Tibial artery (tissue), 4 donors: ENCODE data around the gene KLB.

Experiments used
- DNase-seq, 2 donors: peaks; one replicate each; pipeline ENCODE4 v3.0.0-alpha.2; 2019
- H3K27ac ChIP-seq, 2 donors: fragments of 200-600 bp; sonication (generic) in 1 of 2; 1 replicate in 1 of 2; 2 replicates in 1 of 2; pipeline ENCODE4 v1.5.1; 2018 to 2019; ENCODE audit warnings: mild to moderate bottlenecking in 1 of 2
- H3K27me3 ChIP-seq, 2 donors: fragments of 200-600 bp; sonication (generic) in 1 of 2; one replicate each; pipeline versions ENCODE4 v1.5.1 to v1.6.0; 2016 to 2019
- H3K36me3 ChIP-seq, 3 donors: fragments of 200-600 bp; sonication (generic) in 2 of 3; one replicate each; pipeline ENCODE4 v1.5.1; 2016 to 2019; ENCODE audit warnings: mild to moderate bottlenecking in 2 of 3
- H3K4me1 ChIP-seq, 4 donors: fragments of 200-600 bp; sonication (generic) in 2 of 4; 1 replicate in 3 of 4; 2 replicates in 1 of 4; pipeline ENCODE4 v1.5.1; 2016 to 2019
- H3K4me3 ChIP-seq, 2 donors: fragments of 200-600 bp; sonication (generic) in 1 of 2; 1 replicate in 1 of 2; 2 replicates in 1 of 2; pipeline ENCODE4 v1.5.1; 2018 to 2019; ENCODE audit warnings: mild to moderate bottlenecking in 2 of 2
- H3K9me3 ChIP-seq, 3 donors: fragments of 200-600 bp; sonication (generic) in 1 of 3; one replicate each; pipeline ENCODE4 v1.5.1; 2016 to 2019
- CTCF ChIP-seq, 2 experiments: fragments of 200-600 bp in 1 of 2; fragments of 450-650 bp in 1 of 2; IDR thresholded peaks; one replicate each; pipeline ENCODE4 v1.5.1; 2017 to 2019; ENCODE audit warnings: antibody characterized with exemption in 2 of 2, mild to moderate bottlenecking in 1 of 2, moderate library complexity in 1 of 2
- intact Hi-C: fragments of 100-400 bp; cut with DNase I; formaldehyde crosslinking; loops from one replicate; pipeline ENCODE4 v1.15.0; 2023; ENCODE audit warnings: low total_unique reads

KLB gene

GRCh38 chr4:39446842-39447573 lies 40.3 kb downstream of the KLB start:
- Histone ChIP-seq H3K4me3 (peak overlapping the region; percentile 38 to 50), H3K4me1 (peaks cover 0 to 12% (median 8%) of the 10 kb centered on the region in 4 donors), H3K36me3 (peaks cover 7 to 36% (median 16%) of the 10 kb centered on the region in 3 donors), H3K9me3 (no peaks in the 10 kb centered on the region), H3K27ac (peak overlapping the region in 1 of 2 donors; percentile 20), H3K27me3 (no peaks in the 10 kb centered on the region)
- peak; percentile 49 to 75 for DNase-seq
- peak in 1 of 2 experiments; percentile 19 for TF ChIP-seq CTCF (IDR thresholded peaks at IDR 0.05)
- intact Hi-C loops: no loop called here

GRCh38 chr4:39450618-39451017 lies 43.9 kb downstream of the KLB start:
- Histone ChIP-seq H3K36me3 (peaks cover 43 to 72% (median 52%) of the 10 kb centered on the region in 3 donors), H3K27me3 (no peaks in the 10 kb centered on the region), H3K4me1 (peaks cover 0 to 16% (median 8%) of the 10 kb centered on the region in 4 donors), H3K9me3 (no peaks in the 10 kb centered on the region), H3K4me3 (no peak overlapping the region), H3K27ac (no peak overlapping the region)
- no peak for DNase-seq
- TF ChIP-seq CTCF (IDR thresholded peaks at IDR 0.05): no peak
- intact Hi-C loops: no loop called here

GRCh38 chr4:39451423-39452023 lies 44.8 kb downstream of the KLB start:
- Histone ChIP-seq H3K4me1 (peaks cover 0 to 19% (median 10%) of the 10 kb centered on the region in 4 donors), H3K27me3 (no peaks in the 10 kb centered on the region), H3K36me3 (peaks cover 50 to 81% (median 61%) of the 10 kb centered on the region in 3 donors), H3K9me3 (no peaks in the 10 kb centered on the region), H3K27ac (no peak overlapping the region), H3K4me3 (no peak overlapping the region)
- DNase-seq: no peak
- TF ChIP-seq CTCF (IDR thresholded peaks at IDR 0.05): no peak
- intact Hi-C loops: no loop called here

GRCh38 chr4:39452153-39452859 lies 45.6 kb downstream of the KLB start:
- no peaks in the 10 kb centered on the region for H3K9me3 ChIP-seq
- no peaks in the 10 kb centered on the region for H3K27me3 ChIP-seq
- peaks cover 0 to 20% (median 11%) of the 10 kb centered on the region in 4 donors for H3K4me1 ChIP-seq
- no peak overlapping the region for H3K27ac ChIP-seq
- no peak for TF ChIP-seq CTCF (IDR thresholded peaks at IDR 0.05)
- intact Hi-C loops: no loop called here
- no peak for DNase-seq
- H3K36me3 ChIP-seq: peaks cover 58 to 89% (median 69%) of the 10 kb centered on the region in 3 donors
- H3K4me3 ChIP-seq: no peak overlapping the region

- no peak for TF ChIP-seq CTCF (IDR thresholded peaks at IDR 0.05)
- Histone ChIP-seq H3K4me1 (peaks cover 0 to 23% (median 16%) of the 10 kb centered on the region in 4 donors), H3K4me3 (no peak overlapping the region), H3K27me3 (no peaks in the 10 kb centered on the region), H3K36me3 (peaks cover 64 to 91% (median 73%) of the 10 kb centered on the region in 3 donors), H3K27ac (no peak overlapping the region), H3K9me3 (no peaks in the 10 kb centered on the region)
- intact Hi-C loops: no loop called here
- no peak for DNase-seq
Observed at GRCh38 chr4:39452860-39453587, 46.3 kb downstream of the KLB start.
